ENCODE measurements around the gene NAV2. TPM values are rescaled to one million over a fixed set of nuclear protein-coding genes. Genes with fewer than 3 reads are reported as not detected.
"Not testable (repeated sequence)": the region's sequence is repeated elsewhere in the genome, so short reads cannot be mapped to it uniquely, and the experiment has no call there.

NAV2 gene
- total RNA-seq, 1 experiment from 2014 or later = 1.8 TPM

DNA sequence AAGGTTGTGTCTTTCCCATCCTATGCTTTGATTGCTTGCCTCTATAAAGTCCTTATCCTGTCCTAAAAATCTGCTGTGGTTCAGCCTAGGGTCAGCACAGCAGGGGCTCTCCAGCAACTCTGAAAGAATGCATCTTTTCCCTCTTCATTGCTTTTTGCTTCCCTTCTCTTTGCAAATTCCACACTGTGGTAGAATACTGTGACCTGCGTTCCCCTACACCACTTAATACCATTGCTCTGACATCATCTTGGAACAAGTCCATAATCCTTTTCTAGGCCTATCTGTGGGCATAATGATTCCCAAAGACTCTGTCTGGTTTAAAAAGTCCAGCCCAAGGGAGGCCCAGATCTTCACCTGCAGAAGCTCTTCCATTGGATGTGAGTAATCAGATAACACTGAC is 177.7 kb downstream of the NAV2 start:
- peak; percentile 85 for DNase-seq (ENCODE audit: low spot score)

DNA sequence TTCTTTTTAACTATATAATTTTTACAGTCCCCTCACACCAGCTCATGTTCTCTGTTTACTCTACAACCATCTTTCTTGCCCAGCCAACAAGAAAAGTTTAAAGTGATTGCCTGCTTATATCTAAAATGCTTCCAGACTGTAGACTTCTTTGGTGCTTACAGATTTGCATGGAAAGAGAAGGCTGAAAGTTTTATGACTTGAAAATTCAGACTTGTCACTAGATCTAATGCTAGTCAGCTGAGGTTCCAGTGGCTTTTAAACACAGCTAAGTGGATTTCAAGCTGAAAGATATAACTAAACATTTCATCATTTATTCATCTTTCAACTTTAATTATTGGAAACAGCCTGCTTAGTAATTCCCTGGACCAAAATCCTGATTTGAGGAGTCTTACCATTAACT is 178.4 kb downstream of the NAV2 start:
- DNase-seq (ENCODE audit: low spot score) = no peak

DNA sequence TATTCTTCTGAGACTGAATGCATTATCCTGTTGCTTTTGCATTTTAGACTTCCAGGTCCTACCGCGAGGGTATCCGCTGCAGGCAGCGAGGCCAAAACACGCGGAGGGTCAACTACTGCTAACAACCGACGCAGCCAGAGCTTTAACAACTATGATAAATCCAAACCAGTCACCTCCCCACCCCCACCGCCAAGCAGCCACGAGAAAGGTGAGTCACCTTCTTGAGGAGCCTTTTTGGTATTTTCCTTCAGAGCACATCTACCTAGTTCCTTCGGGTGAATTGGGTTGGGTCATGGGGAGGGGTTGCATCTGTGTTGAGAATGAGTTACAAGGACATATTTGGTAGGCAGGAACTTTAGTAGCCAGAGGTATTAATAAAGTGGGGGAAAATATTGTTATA is 179.8 kb downstream of the NAV2 start:
- no peak for DNase-seq (ENCODE audit: low spot score)

DNA sequence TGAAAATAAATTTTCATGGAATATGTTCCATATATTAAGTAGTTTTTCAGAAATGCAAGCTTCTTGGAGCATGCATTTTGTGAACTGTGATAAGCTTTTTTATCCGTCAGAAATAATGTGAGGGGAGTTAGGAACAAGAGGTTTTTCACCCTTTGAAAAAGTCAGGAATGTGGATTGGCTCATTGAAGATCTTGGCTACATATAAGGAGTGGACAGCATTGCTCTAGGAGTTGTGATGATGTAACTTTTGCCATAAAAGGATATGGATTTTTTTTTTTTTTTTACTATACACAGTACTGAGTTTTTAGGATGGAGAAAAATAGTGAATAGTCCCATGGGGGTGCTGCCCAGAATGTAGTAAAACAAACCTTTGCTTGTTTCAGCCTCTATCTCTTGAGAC is 180.2 kb downstream of the NAV2 start:
- DNase-seq (ENCODE audit: low spot score) = no peak

DNA sequence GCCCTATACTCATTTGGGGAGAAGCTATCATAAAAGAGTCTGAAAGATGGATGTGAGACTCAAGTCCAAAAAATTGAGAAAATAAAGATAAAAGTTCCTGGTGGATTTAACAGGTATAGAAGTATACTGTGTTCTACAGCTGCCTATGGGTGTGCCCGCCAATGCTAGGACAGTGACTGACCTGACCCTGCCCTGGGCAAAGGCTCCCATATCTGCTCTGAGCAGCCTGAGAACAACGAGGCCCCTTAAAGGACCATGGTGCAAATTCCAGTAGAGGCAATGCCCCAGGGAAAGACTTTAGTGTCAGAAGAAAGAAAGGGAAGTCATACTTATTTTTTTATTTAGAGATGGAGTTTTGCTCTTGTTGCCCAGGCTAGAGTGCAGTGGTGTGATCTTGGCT is 181.8 kb downstream of the NAV2 start:
- no peak for DNase-seq (ENCODE audit: low spot score)

DNA sequence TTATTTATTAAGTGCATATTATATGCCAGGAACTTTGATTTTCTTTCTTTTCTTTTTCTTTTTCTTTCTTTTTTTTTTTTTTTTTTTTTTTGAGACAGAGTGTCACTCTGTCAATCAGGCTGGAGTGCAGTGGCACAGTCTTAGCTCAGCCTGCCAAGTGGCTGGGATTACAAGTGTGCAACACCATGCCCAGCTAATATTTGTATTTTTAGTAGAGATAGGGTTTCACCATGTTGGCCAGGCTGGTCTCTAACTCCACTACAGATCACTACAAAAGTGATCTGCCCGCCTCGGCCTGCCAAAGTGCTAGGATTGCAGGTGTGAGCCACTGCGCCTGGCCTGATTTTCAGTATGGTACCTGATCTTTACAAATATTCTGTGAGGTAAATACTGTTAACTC is 182.4 kb downstream of the NAV2 start:
- not testable (repeated sequence) for DNase-seq (ENCODE audit: low spot score)

DNA sequence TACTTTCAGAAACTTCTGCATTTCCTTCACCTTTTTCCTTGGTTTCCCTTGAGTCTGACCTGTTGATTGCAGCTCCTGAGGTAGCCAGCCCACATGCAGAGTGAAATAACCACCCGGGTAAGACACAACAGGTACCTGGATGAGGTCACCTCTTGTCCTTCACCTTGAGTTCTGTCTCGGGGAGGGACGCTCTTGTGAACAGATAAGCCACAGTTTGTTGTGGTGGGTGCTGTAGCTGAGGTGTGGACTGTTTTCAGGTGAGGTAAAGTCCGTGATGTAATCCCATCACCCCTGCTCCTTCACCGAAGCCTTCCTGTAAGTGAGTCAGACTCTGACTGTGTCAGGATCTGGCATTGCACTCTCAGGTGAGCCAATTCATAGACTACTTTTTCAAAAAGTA is 183.1 kb downstream of the NAV2 start:
- DNase-seq (ENCODE audit: low spot score) = no peak

DNA sequence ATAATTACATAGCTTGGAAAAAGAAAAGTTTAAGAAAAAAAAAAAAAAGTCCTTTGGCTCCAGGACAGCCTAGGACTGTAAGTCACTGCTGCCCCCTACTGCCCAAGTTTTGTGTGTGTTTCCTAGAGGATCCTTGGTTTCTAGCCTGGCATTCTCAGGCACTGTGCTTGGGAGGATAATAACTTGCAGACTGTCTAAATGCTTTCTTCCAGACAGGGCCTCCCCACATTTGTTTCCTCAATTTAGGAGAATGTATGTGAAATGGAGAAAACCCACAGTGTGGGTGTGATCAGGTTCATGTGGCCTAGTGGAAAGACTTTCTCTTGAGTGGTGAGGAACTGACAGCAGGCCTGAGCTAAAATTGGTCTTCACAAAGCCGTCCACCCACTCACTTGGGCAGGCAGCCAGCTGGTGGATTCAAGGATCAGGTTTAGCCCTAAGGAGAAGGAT is 191.0 kb downstream of the NAV2 start:
- DNase-seq (ENCODE audit: low spot score) = peak; percentile 76

DNA sequence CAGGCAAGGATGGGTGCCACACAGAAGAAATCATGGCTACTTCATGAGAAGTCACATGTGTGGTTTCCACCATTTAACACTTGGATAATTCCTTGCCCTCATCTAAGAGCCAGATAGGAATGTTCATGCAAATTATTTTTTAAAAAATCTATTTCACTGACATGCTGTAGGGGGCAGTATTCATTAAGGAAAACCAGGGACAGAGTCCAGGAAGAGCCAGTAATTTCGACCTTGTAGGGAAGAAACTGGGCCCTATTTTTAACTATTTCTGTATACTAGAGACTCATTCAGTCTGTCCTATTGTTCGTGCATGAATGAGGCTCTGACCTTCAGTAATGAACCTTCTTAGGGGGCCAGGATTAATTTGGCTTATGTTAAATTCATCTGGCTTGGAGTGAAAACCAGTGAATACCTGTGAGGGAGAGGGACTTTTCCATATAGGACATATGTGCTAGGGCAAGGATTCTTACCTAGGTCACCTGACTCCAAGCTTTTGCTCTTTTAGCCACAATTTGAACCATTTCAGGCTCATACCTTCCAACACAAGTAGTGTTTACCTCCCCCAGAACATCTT is 192.7 kb downstream of the NAV2 start:
- peak; percentile 43 for DNase-seq (ENCODE audit: low spot score)

DNA sequence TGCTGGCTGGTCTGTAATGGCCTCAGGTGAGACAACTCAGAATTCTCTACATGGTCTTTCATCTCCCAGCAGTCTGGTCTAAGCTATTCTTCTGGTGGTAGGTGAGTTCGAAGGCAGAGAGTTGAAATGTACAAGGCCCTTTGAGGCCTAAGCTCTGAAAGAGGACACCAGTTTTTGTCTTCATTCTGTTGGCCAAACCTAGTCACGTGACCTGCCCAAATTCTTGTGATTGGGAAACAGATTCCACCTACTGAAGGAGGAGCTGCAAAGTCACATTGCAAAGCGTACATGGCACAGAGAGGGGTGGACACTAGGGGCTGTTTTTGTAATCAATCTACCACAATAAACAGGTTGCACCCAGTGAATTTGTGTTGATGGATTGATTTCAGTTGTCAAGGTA is 193.5 kb downstream of the NAV2 start:
- DNase-seq (ENCODE audit: low spot score) = no peak

DNA sequence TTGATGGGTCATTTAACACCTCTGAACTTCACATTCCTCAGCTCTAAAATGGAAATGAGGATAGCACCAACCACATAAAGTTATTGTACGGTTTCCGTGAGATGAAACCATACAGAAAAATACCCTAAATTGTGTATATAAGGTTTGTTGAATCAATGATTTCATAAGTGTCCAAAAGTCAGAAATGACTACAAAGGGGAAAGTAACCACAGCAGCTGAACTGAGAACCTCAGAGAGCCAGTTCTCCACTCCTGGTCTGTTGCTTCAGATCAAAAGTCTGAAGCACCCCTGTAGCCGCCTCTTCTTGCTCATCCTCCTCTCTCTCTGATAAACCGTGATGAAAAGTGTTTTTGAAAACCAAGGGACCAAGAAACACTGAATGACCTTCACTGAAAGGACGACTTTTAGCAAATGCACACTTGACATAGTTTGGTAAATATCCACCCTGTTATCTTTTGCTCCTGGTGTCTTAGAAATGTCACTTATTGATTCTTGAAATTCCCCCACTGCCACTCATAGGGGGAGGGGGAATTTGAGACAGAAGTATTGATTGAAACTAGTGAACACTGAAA is 194.5 kb downstream of the NAV2 start:
- no peak for DNase-seq (ENCODE audit: low spot score)

DNA sequence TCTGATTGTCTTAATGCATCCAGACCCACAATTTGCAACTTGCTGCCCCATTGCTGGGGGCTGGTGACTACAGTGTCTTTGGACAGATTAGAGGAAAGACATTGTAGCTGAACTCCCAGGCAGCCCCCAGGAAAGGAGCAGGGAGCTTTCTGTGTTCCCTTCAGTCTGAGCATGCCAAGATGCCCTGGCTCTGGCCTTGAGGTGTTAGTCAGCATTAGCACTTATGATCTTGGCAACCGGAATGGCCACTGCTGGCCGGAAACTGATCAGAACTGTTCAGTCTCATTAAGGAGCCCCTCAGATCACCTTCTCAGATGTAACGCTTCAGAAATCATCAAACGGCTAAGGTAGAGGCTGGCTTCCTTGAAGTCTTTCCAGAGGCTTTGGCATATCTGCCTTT is 195.2 kb downstream of the NAV2 start:
- no peak for DNase-seq (ENCODE audit: low spot score)

DNA sequence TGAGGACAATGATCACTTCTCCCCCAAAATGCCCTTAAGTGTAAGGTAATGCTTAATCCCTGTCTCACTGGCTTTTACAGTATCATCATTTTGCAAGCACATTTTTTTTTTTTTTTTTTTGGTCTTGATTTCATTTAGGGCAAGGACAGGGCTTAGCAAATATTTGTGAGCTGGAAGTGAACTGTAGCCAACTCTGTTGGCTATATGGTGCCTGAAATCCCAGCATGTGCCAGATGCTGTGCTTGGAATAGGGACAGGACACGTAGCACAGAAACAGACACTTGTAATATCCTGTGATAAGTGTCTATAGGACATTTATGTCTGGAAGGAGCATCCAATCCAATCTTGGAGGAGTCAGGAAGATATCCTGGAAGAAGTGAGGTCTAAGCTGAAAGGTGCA is 198.3 kb downstream of the NAV2 start:
- no peak for DNase-seq (ENCODE audit: low spot score)

DNA sequence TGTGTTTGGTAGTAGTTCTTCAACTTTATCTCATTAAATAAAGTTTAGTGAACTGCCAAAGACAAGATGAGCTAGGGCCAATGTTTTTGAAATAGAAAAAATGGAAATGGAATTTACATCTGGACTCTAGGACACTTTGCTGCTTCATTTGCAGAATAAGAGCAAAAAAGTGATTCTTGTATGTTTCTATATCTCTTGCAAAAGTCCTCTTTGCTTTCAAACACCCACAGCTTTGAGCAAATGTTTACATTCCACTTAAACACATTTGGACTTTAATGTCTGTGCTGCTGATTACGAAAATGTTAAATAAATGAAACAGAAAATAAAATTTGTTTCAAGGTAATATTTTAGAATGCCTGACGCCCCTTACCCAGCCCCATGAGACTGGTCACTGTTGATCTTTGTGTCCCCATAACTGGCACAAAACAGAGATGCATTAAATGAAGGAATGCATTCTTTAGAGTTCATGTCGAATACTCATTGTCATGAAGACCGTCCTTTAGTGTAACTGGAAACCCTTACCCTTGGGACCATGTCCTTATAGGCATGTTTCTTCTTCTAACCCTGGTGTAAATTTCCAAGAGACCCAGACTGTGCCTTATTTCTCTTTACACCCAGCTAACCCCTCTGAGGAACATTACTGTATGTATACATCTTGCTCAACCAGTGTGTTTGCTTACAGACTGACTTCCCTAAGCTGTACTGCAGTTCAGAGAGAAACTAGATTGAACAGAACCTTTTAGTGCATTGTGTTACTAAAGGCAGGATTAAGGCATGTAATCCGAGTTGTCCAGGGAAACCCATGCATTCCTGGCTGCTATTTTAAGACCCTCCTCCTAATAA is 199.7 kb downstream of the NAV2 start:
- no peak for DNase-seq (ENCODE audit: low spot score)

DNA sequence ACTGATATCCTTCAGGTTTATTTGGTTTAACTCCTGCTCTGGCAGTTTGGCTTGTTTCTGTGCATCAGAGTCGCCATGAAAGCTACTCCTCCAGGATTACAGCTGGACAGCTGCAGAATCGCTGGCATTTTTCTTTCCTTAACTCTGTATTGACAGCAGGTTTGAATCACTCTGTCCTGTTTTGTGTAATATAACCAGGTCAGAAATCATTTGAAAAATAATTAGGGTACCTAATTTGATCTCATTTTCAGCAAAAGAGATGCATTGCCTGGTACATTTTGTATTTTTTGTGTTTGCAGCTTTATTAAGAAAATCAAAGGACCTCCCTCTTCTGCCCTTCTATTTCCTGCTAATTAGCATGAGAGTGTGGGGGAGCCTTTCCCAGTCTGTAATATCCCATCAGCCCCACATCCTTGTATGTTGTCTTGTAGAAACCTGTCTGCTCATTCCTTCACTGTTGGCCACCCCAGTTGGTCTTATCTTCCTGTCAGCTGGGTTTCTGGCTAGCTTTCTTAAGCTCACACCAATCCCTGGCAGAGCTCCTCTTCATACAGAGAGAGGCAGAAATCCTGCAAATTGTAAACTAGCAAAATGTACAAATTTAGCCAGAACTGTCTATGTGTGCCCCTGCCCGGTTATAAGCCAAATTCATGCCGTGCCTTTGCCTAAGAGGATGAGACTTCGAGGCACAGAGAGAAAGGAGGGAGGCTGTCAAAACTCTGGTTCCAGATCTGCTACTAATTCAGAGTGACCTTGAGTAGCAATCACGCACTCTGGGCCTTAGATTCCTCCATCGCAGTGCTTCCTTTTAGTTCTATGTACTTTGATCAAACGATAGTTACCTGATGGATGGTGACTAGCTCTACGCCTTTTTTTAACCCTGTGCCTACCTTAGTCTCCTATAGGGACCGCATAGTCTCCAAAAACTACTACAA is 200.6 kb downstream of the NAV2 start:
- DNase-seq (ENCODE audit: low spot score) = no peak

DNA sequence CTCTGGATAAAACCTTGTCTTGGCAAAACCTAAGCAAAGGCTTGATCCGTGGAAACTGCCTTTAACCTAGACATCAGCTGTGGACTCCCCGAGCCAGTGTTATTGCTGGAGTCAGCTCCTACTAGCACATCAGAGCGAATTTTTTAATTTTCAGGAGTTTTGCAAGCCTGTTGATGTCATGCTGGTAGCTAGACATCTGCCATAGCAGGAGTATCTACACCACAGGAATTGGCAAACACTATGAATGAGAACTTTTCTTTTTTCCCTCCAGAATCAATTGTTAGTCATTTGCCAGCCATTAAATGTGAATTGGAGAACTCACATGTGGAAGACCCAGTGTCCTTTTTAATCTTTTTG is 201.2 kb downstream of the NAV2 start:
- no peak for DNase-seq (ENCODE audit: low spot score)

DNA sequence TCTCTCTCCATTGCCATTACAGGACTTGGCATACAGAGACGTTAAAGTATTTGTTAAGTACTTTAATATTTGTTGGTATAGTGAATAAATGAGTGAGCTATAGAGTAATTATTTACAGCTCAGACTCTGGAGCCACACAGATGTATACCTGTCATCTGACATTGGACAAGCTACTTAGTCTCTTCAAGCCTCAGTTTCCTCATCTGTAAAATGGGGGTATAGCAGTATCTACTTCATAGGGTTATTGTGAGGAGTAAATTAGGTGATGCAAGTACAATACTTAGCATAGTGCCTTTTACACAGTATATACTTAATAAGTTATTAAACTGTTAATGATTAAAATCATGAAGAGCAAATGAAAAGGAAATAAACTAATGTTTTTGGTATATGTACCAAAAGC is 203.2 kb downstream of the NAV2 start:
- no peak for DNase-seq (ENCODE audit: low spot score)

DNA sequence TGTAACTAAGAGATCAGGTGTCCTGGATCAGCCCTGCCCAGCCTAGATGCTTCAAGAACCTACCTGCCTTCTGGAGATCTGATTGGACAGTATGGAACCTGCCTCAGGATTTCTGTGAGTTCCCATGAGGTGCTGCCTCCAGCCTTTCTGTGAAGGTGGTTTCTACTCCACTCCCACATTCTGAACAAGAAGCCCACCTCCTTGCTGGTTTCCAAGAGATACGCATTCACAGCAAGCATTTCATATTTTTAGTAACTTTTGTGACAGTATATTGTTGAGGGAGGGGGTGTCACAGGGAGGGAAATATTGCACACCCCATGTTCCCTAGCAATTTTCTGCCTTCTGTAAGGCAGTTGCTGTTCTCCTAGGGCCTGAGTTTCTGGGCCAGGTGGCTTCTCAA is 204.4 kb downstream of the NAV2 start:
- DNase-seq (ENCODE audit: low spot score) = no peak

DNA sequence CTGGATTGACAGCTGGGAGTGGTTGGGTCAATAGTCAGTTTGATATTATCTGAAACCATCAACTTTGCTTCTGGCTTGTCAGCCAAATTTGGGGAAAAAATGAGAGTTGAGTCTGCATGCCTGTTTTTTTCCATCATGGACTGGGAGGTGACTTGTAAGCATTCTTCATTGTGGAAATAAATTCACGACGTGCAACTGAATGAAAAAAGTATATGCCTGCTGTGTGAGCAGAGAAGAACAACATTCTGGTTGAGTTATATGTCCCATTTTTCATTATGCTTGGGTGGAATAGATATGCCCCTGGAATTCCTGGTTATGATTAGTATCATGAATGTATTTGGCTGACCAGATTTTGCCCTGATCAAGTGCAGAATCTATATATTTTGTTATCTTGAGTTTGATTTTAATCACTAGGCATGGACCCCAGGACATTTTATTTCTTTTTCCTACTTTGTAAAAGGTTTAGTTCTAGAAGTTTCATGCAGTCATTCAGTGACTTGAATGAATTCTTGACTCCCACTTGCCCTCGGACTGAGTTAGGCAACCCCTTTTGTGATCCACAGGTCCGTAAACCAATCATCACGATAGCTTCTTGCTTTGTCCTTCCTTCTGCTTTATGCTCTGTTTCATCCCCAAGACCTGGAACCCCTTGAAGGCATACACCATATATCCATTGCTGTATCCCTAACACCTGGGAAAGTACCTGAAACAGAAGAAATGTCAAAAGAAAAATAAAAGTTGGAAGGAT is 205.8 kb downstream of the NAV2 start:
- no peak for DNase-seq (ENCODE audit: low spot score)

DNA sequence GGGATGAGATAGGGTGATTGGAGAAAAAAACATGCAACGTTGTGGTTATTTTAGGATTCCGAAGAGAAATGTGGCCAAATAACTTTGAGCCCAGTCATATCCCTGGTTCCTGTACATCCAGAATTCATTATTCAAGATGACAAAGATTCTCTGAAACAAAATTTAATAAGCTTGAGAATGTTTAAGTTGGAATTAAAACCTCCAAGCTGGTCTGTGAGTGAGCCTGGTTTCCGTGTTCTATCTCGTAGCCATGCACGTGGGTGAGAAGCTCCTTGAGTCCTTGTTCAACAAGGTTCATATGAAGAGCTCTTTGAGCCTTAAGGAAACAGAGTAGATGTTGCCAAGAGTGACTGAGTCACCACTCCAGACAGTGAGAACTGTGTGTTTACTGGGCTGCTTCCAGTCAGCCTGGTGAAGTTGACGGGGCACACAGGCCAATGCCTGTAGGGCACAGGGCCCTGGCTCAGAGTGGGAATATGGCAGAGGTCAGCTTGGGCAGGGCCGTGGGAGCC is 206.5 kb downstream of the NAV2 start:
- peak; percentile 85 for DNase-seq (ENCODE audit: low spot score)

DNA sequence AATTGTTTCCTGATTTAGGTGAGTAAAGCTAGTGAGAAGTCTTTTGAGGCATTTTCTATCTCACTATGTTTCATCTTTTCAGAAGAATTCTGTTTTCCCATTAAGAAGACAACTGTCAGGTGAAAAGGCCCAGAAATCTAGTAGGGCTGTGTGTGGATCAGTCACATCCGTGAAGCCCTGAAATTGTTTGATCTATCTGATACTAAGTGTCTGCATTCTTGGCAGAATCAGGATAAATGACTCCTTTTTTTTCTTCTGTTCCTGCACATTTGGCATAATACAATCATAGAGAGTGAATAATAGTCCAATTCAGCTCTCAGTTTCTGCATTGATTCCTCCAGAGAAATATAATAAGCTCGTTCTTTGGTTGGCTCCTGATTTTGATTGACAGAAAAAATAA is 208.3 kb downstream of the NAV2 start:
- no peak for DNase-seq (ENCODE audit: low spot score)

Data from H4 (cell line).